Measurements from ENCODE around the gene LRCH1. TPM values are rescaled to one million over a fixed set of nuclear protein-coding genes. Genes with fewer than 3 reads are reported as not detected.

Gene LRCH1
- total RNA-seq, 1 donor, result 6.9 TPM

GRCh38 chr13:46624353-46624752 lies 71.4 kb downstream of the LRCH1 start:
- H3K4me3 ChIP-seq (ENCODE audit: insufficient read depth, low read length), result no peak overlapping the region

GRCh38 chr13:46624821-46625220 lies 71.9 kb downstream of the LRCH1 start:
- Histone ChIP-seq H3K4me1 (ENCODE audit: insufficient read depth, low read length) (peaks cover 10% of the 10 kb centered on the region), H3K36me3 (ENCODE audit: insufficient read depth, low read length) (no peaks in the 10 kb centered on the region), H3K79me2 (ENCODE audit: insufficient read depth, low read length) (peaks cover 76% of the 10 kb centered on the region), H2AFZ (ENCODE audit: low read length) (no peak overlapping the region), H3K27me3 (ENCODE audit: insufficient read depth, low read length) (no peaks in the 10 kb centered on the region), H3K27ac (ENCODE audit: low read depth, low read length) (no peak overlapping the region), H4K20me1 (ENCODE audit: insufficient read depth, low read length) (peaks cover 8% of the 10 kb centered on the region), H3K4me3 (ENCODE audit: insufficient read depth, low read length) (no peak overlapping the region), H3K4me2 (ENCODE audit: insufficient read depth, low read length) (no peak overlapping the region), H3K9me3 (ENCODE audit: low read depth, low read length) (no peaks in the 10 kb centered on the region)
- no peak for DNase-seq (ENCODE audit: insufficient read length, low spot score, missing footprints)
- TF ChIP-seq CTCF (IDR thresholded peaks at IDR 0.05; ENCODE audit: extremely low read depth, low read depth, low read length), result no peak

More at GRCh38 chr13:46624353-46624752, 71.4 kb downstream of the LRCH1 start:
- peaks cover 10% of the 10 kb centered on the region for H3K4me1 ChIP-seq (ENCODE audit: insufficient read depth, low read length)
- H3K9me3 ChIP-seq (ENCODE audit: low read depth, low read length), result no peaks in the 10 kb centered on the region
- H3K27me3 ChIP-seq (ENCODE audit: insufficient read depth, low read length), result no peaks in the 10 kb centered on the region
- H4K20me1 ChIP-seq (ENCODE audit: insufficient read depth, low read length), result peaks cover 8% of the 10 kb centered on the region
- no peak for DNase-seq (ENCODE audit: insufficient read length, low spot score, missing footprints)
- no peak for TF ChIP-seq CTCF (IDR thresholded peaks at IDR 0.05; ENCODE audit: extremely low read depth, low read depth, low read length)
- H3K4me2 ChIP-seq (ENCODE audit: insufficient read depth, low read length), result no peak overlapping the region
- H3K79me2 ChIP-seq (ENCODE audit: insufficient read depth, low read length), result peaks cover 76% of the 10 kb centered on the region
- no peak overlapping the region for H3K27ac ChIP-seq (ENCODE audit: low read depth, low read length)
- no peaks in the 10 kb centered on the region for H3K36me3 ChIP-seq (ENCODE audit: insufficient read depth, low read length)
- H2AFZ ChIP-seq (ENCODE audit: low read length), result no peak overlapping the region

GRCh38 chr13:46627462-46627861 lies 74.5 kb downstream of the LRCH1 start:
- Histone ChIP-seq H3K4me2 (ENCODE audit: insufficient read depth, low read length) (no peak overlapping the region), H2AFZ (ENCODE audit: low read length) (no peak overlapping the region), H3K4me3 (ENCODE audit: insufficient read depth, low read length) (no peak overlapping the region), H3K36me3 (ENCODE audit: insufficient read depth, low read length) (no peaks in the 10 kb centered on the region), H3K27me3 (ENCODE audit: insufficient read depth, low read length) (no peaks in the 10 kb centered on the region), H4K20me1 (ENCODE audit: insufficient read depth, low read length) (peaks cover 6% of the 10 kb centered on the region), H3K27ac (ENCODE audit: low read depth, low read length) (no peak overlapping the region), H3K9me3 (ENCODE audit: low read depth, low read length) (no peaks in the 10 kb centered on the region), H3K4me1 (ENCODE audit: insufficient read depth, low read length) (peaks cover 12% of the 10 kb centered on the region), H3K79me2 (ENCODE audit: insufficient read depth, low read length) (peaks cover 65% of the 10 kb centered on the region)
- DNase-seq (ENCODE audit: insufficient read length, low spot score, missing footprints), result no peak
- no peak for TF ChIP-seq CTCF (IDR thresholded peaks at IDR 0.05; ENCODE audit: extremely low read depth, low read depth, low read length)

- Histone ChIP-seq H3K4me3 (ENCODE audit: insufficient read depth, low read length) (no peak overlapping the region), H3K4me2 (ENCODE audit: insufficient read depth, low read length) (no peak overlapping the region), H3K4me1 (ENCODE audit: insufficient read depth, low read length) (peaks cover 18% of the 10 kb centered on the region), H3K79me2 (ENCODE audit: insufficient read depth, low read length) (peaks cover 62% of the 10 kb centered on the region), H3K36me3 (ENCODE audit: insufficient read depth, low read length) (no peaks in the 10 kb centered on the region), H3K27me3 (ENCODE audit: insufficient read depth, low read length) (no peaks in the 10 kb centered on the region), H3K9me3 (ENCODE audit: low read depth, low read length) (no peaks in the 10 kb centered on the region), H3K27ac (ENCODE audit: low read depth, low read length) (no peak overlapping the region), H2AFZ (ENCODE audit: low read length) (no peak overlapping the region), H4K20me1 (ENCODE audit: insufficient read depth, low read length) (no peaks in the 10 kb centered on the region)
- no peak for TF ChIP-seq CTCF (IDR thresholded peaks at IDR 0.05; ENCODE audit: extremely low read depth, low read depth, low read length)
- no peak for DNase-seq (ENCODE audit: insufficient read length, low spot score, missing footprints)
Observed at GRCh38 chr13:46628622-46629365, 75.8 kb downstream of the LRCH1 start.
